NCI-H146 (cell line): ENCODE data around the gene PACSIN3.

Experiments
- DNase-seq: peaks from one replicate; lab custom pipeline; 2025; lab: John Stamatoyannopoulos, UW

The PACSIN3 gene

GRCh38 chr11:47176328-47177228 is 9.7 kb downstream of the PACSIN3 start, which contains the start of gene ARFGAP2:
Gene ARFGAP2 (minus strand): TSS chr11:47176879. CDS start chr11:47176853, 26 bp downstream.
- DNase-seq: peak; percentile 95

GRCh38 chr11:47175746-47176327 is 10.4 kb downstream of the PACSIN3 start:
- no peak for DNase-seq

GRCh38 chr11:47172740-47173336 is 13.4 kb downstream of the PACSIN3 start:
- DNase-seq: no peak

GRCh38 chr11:47171856-47172255 is 14.4 kb downstream of the PACSIN3 start:
- DNase-seq: no peak

- DNase-seq: no peak
Measured at GRCh38 chr11:47171061-47171838, 15.0 kb downstream of the PACSIN3 start.

- no peak for DNase-seq
Measured at GRCh38 chr11:47166368-47166767, 19.9 kb downstream of the PACSIN3 start.

- DNase-seq: no peak
Measured at GRCh38 chr11:47165253-47165840, 20.9 kb downstream of the PACSIN3 start.

- no peak for DNase-seq
Measured at GRCh38 chr11:47164321-47164720, 21.9 kb downstream of the PACSIN3 start.

GRCh38 chr11:47163898-47164297 is 22.3 kb downstream of the PACSIN3 start:
- DNase-seq: no peak

GRCh38 chr11:47163193-47163592 is 23.0 kb downstream of the PACSIN3 start:
- DNase-seq: no peak

- DNase-seq: no peak
Measured at GRCh38 chr11:47162426-47162825, 23.8 kb downstream of the PACSIN3 start.

- no peak for DNase-seq
Measured at GRCh38 chr11:47161890-47162289, 24.3 kb downstream of the PACSIN3 start.

- DNase-seq: peak; percentile 66
Measured at GRCh38 chr11:47161134-47161854, 24.9 kb downstream of the PACSIN3 start.

- no peak for DNase-seq
Measured at GRCh38 chr11:47160753-47161133, 25.5 kb downstream of the PACSIN3 start.

GRCh38 chr11:47158242-47158641 is 28.0 kb downstream of the PACSIN3 start:
- DNase-seq: no peak

- DNase-seq: no peak
Measured at GRCh38 chr11:47157805-47158204, 28.4 kb downstream of the PACSIN3 start.

- no peak for DNase-seq
Measured at GRCh38 chr11:47156951-47157350, 29.3 kb downstream of the PACSIN3 start.

GRCh38 chr11:47156333-47156732 is 29.9 kb downstream of the PACSIN3 start:
- DNase-seq: no peak

- DNase-seq: no peak
Measured at GRCh38 chr11:47155879-47156278, 30.4 kb downstream of the PACSIN3 start.

GRCh38 chr11:47154616-47155570 is 31.3 kb downstream of the PACSIN3 start:
- DNase-seq: no peak
